A549 (cell line): Measurements from ENCODE around the gene APOBEC3C. TPM values are rescaled to one million over a fixed set of nuclear protein-coding genes. Genes with fewer than 3 reads are reported as not detected.
A peak's percentile ranks its signal among the peaks of the same experiment; 100 is the strongest.

Source experiments
- ATAC-seq, 2 experiments: fragments of 200-7000 bp in 1 of 2; fragments of >200 bp in 1 of 2; cut with Nextera tagmentation in 1 of 2; cut with Tn5 transposase in 1 of 2; 3 replicates each; pipeline versions ENCODE4 v1.8.0 to v1.9.1; 2018 to 2020; ENCODE audit warnings: mild to moderate bottlenecking in 1 of 2, moderate library complexity in 1 of 2
- CTCF ChIA-PET: fragments of 300-600 bp; sonication (Branson Sonifier 250); formaldehyde crosslinking; extraction: SDS; loops from one replicate; lab custom pipeline; 2021; ENCODE audit warnings: antibody characterized with exemption, inconsistent platforms; lab: Yijun Ruan, JAX
- POLR2A ChIA-PET: fragments of 350-600 bp; formaldehyde crosslinking; extraction: SDS; loops from one replicate; lab custom pipeline; 2021; ENCODE audit warnings: antibody characterized with exemption, inconsistent platforms; lab: Yijun Ruan, JAX
- DNase-seq, 2 experiments: peaks; one replicate each; pipeline versions ENCODE4 v3.0.0 to v3.0.0-alpha.2; 2011 to 2016; ENCODE audit warnings: low read depth in 1 of 2, low spot score in 1 of 2
- FAIRE-seq: peaks from 2 replicates; lab custom pipeline; 2011; peaks lifted over from hg19 to GRCh38; lab: Jason Lieb, UNC
- H3K27ac ChIP-seq, 2 experiments: fragments of >200 bp; sonication (Bioruptor Twin); formaldehyde crosslinking; 3 replicates each; pipeline ENCODE4 v1.5.1; 2016 to 2017
- H3K4me1 ChIP-seq: fragments of >200 bp; sonication (Bioruptor Twin); formaldehyde crosslinking; 3 replicates; pipeline ENCODE4 v1.6.1; 2016
- H3K4me2 ChIP-seq: fragments of >200 bp; sonication (Bioruptor Twin); formaldehyde crosslinking; 3 replicates; pipeline ENCODE4 v1.6.1; 2016
- H3K4me3 ChIP-seq: fragments of >200 bp; sonication (Bioruptor Twin); formaldehyde crosslinking; 3 replicates; pipeline ENCODE4 v1.5.1; 2016
- H3K9me3 ChIP-seq: fragments of >200 bp; sonication (Bioruptor Twin); formaldehyde crosslinking; 3 replicates; pipeline ENCODE4 v1.6.1; 2016
- CBX8 ChIP-seq: fragments of 200-600 bp; sonication (generic); IDR thresholded peaks from 2 replicates; pipeline ENCODE4 v1.6.1; 2016
- CEBPB ChIP-seq, 2 experiments: fragments of >200 bp in 1 of 2; sonication (Bioruptor Twin) in 1 of 2; formaldehyde crosslinking in 1 of 2; IDR thresholded peaks; 2 replicates each; pipeline ENCODE4 v1.6.1; 2012 to 2016
- CHD2 ChIP-seq: fragments of 150-350 bp; IDR thresholded peaks from 2 replicates; pipeline ENCODE4 v1.6.1; 2014; ENCODE audit warnings: low read length; ENCODE audit not compliant: partially characterized antibody
- CHD4 ChIP-seq: fragments of 200-600 bp; sonication (generic); IDR thresholded peaks from 2 replicates; pipeline ENCODE4 v1.6.1; 2016; ENCODE audit warnings: antibody characterized with exemption, mild to moderate bottlenecking, borderline replicate concordance
- EP300 ChIP-seq, 2 experiments: fragments of >200 bp; sonication (Bioruptor Twin); formaldehyde crosslinking; IDR thresholded peaks; 2 replicates in 1 of 2; 3 replicates in 1 of 2; pipeline ENCODE4 v1.6.1; 2016 to 2017
- FOSB ChIP-seq: fragments of 250-450 bp; sonication (Bioruptor Pico); IDR thresholded peaks from 2 replicates; pipeline ENCODE4 v1.5.0; 2020; ENCODE audit warnings: mild to moderate bottlenecking, moderate library complexity
- FOSL2 ChIP-seq, 2 experiments: fragments of 450-650 bp in 1 of 2; fragments of >200 bp in 1 of 2; sonication (Bioruptor Twin) in 1 of 2; formaldehyde crosslinking; IDR thresholded peaks; 2 replicates each; pipeline versions ENCODE4 v1.5.0 to v1.6.1; 2016 to 2020; ENCODE audit warnings: mild to moderate bottlenecking in 1 of 2, moderate library complexity in 1 of 2
- HOXB5 ChIP-seq: fragments of 250-450 bp; sonication (Bioruptor Pico); IDR thresholded peaks from 2 replicates; pipeline ENCODE4 v1.5.0; 2020; ENCODE audit warnings: mild to moderate bottlenecking, moderate library complexity
- JUN ChIP-seq, 2 experiments: fragments of >200 bp; sonication (Bioruptor Twin); formaldehyde crosslinking; IDR thresholded peaks; 2 replicates in 1 of 2; 3 replicates in 1 of 2; pipeline ENCODE4 v1.6.1; 2016 to 2017
- MAZ ChIP-seq: fragments of 150-350 bp; IDR thresholded peaks from 2 replicates; pipeline ENCODE4 v1.6.1; 2014; ENCODE audit warnings: antibody characterized with exemption, low read depth, low read length, borderline replicate concordance
- NPAS2 ChIP-seq: fragments of 250-450 bp; sonication (Bioruptor Pico); IDR thresholded peaks from 2 replicates; pipeline ENCODE4 v1.8.0; 2022; ENCODE audit warnings: mild to moderate bottlenecking, moderate library complexity, borderline replicate concordance
- RNF2 ChIP-seq: fragments of 200-600 bp; sonication (generic); IDR thresholded peaks from 2 replicates; pipeline ENCODE4 v1.6.1; 2016; ENCODE audit warnings: low read depth, mild to moderate bottlenecking, antibody characterized with exemption, moderate library complexity, borderline replicate concordance
- SMC3 ChIP-seq: fragments of >200 bp; sonication (Bioruptor Twin); formaldehyde crosslinking; IDR thresholded peaks from 3 replicates; pipeline ENCODE4 v1.6.1; 2018; ENCODE audit warnings: inconsistent platforms
- TFCP2L1 ChIP-seq: fragments of 250-450 bp; sonication (Bioruptor Pico); IDR thresholded peaks from 2 replicates; pipeline ENCODE4 v1.5.0; 2021; ENCODE audit warnings: mild to moderate bottlenecking
- ZFP36 ChIP-seq: fragments of 450-650 bp; IDR thresholded peaks from 2 replicates; pipeline ENCODE4 v1.6.1; 2014; ENCODE audit warnings: borderline replicate concordance; ENCODE audit not compliant: partially characterized antibody
- ZSCAN20 ChIP-seq: fragments of 250-450 bp; sonication (Bioruptor Pico); IDR thresholded peaks from 2 replicates; pipeline ENCODE4 v1.8.0; 2022; ENCODE audit warnings: mild to moderate bottlenecking, moderate library complexity
- WGBS: methylation state at CpG from one replicate; pipeline ENCODE4 v1.1.6; 2017; ENCODE audit errors: missing lambda C conversion rate; 5-methylcytosine and 5-hydroxymethylcytosine counted together
- polyA plus RNA-seq, 4 experiments: library from polyadenylated mRNA; depleted of rRNA in 3 of 4; stranded (reverse); fragments of >200 nt; fragmentation: RNase III in 1 of 4; extraction: RNeasy Plus Mini Kit Qiagen cat#74134 plus additional on column Dnase treatment in 1 of 4; gene quantifications; 2 replicates in 3 of 4; 3 replicates in 1 of 4; pipeline ENCODE4 v1.2.3, GENCODE V29; 2011 to 2017
- TF ChIP-seq, protein P1 (sequence below): fragments of >200 bp; sonication (Bioruptor Twin); formaldehyde crosslinking; IDR thresholded peaks from 3 replicates; pipeline ENCODE4 v1.5.1; 2016
- TF ChIP-seq, protein P2 (sequence below): IDR thresholded peaks from 2 replicates; pipeline ENCODE4 v1.6.1; 2012; ENCODE audit warnings: low read depth, borderline replicate concordance
- TF ChIP-seq, protein P3 (sequence below): fragments of >200 bp; sonication (Bioruptor Twin); formaldehyde crosslinking; IDR thresholded peaks from 2 replicates; pipeline ENCODE4 v1.6.1; 2016
- TF ChIP-seq, protein P4 (sequence below): fragments of 450-650 bp; IDR thresholded peaks from 2 replicates; pipeline ENCODE4 v1.6.1; 2014; ENCODE audit warnings: antibody characterized with exemption
- TF ChIP-seq, protein P5 (sequence below): IDR thresholded peaks from 2 replicates; pipeline ENCODE4 v1.6.1; 2012
- TF ChIP-seq, protein P6 (sequence below): fragments of >200 bp; sonication (Bioruptor Twin); formaldehyde crosslinking; IDR thresholded peaks from 3 replicates; pipeline ENCODE4 v1.6.1; 2016

Gene APOBEC3C
- polyA plus RNA-seq, 2 of the 4 experiments (the other 2 are of a cell fraction): 15.1 to 31.7 TPM

DNA sequence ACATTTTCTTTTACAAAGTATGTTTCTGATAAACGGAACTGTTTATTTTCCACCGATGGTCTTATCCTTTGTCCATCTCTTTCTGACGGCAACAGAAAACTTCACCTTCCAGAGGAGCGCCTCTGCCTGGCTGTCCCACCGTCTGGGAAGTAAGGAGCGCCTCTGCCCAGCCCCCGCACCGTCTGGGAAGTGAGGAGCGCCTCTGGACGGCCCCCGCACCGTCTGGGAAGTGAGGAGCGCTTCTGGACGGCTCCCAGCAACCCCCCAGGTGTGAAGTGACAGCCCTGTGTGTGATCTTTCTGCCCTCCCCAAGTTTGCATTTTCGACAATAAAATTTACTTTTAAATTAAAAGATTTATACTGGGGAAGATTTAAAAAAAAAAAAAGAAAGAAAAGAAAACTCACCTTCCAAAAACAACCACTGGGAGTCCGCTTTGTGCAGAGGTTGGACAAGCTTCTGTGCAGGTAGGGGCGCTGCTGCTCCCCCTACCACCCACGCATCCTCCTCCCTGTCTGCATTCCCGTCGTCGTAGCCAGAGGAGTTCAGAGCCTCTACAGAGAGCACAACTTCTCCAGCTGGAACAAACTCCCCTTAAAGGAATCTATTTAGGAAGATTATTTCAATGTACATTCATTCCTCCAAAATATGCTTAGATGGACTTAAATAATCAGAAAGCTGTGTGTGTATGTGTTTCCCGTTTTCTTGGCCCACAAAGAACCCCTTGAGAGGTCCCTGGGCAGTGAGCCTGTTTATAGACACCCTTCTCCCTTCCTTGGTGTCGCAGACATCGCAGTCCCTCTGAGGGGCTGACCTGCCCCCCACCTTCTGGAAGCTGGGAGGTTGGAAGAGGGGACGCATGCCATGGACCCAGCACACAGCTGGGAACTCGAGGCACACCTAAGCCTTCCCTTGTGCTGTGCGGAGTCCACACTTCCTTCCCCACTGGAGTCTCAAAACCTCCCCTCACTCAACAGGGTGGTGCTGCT, 32.8 kb upstream of the APOBEC3C start:
- ATAC-seq: peak; percentile 63 to 64; a peak in 5 of 6 replicates
- no peak for FAIRE-seq
- Histone ChIP-seq H3K9me3 (0 out of 3 replicates have a peak, but pooled peaks cover 7% of the 10 kb centered on the region), H3K4me1 (peaks cover 13% of the 10 kb centered on the region; the same call in 2 of the 3 replicates), H3K4me2 (peak overlapping the region; percentile 84), H3K4me3 (peak overlapping the region; percentile 45; the same call in 1 of the 3 replicates), H3K27ac (peak overlapping the region; percentile 75 to 95)
- ChIA-PET POLR2A (no interaction called here), CTCF (interaction anchor here (0.6 to 3.3 kb wide), 4 partner anchors 8 to 212 kb away, joined by 3 to 15 read pairs (median 4); no protein-coding TSS in a partner anchor)
- DNase-seq: peak in 1 of 2 experiments; percentile 20
- TF ChIP-seq TFCP2L1 (CRISPR knock-in tag) (no peak), SMC3 (no peak), CEBPB (IDR thresholded peaks at IDR 0.05) (no peak), CHD2 (no peak), FOSB (no peak), ZSCAN20 (CRISPR knock-in tag) (no peak), EP300 (IDR thresholded peaks at IDR 0.05) (no peak), MAZ (no peak), ZFP36 (no peak), HOXB5 (CRISPR knock-in tag) (no peak), RNF2 (no peak)
- TF ChIP-seq, protein P1, sequence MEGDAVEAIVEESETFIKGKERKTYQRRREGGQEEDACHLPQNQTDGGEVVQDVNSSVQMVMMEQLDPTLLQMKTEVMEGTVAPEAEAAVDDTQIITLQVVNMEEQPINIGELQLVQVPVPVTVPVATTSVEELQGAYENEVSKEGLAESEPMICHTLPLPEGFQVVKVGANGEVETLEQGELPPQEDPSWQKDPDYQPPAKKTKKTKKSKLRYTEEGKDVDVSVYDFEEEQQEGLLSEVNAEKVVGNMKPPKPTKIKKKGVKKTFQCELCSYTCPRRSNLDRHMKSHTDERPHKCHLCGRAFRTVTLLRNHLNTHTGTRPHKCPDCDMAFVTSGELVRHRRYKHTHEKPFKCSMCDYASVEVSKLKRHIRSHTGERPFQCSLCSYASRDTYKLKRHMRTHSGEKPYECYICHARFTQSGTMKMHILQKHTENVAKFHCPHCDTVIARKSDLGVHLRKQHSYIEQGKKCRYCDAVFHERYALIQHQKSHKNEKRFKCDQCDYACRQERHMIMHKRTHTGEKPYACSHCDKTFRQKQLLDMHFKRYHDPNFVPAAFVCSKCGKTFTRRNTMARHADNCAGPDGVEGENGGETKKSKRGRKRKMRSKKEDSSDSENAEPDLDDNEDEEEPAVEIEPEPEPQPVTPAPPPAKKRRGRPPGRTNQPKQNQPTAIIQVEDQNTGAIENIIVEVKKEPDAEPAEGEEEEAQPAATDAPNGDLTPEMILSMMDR: no peak
- TF ChIP-seq, protein P2, sequence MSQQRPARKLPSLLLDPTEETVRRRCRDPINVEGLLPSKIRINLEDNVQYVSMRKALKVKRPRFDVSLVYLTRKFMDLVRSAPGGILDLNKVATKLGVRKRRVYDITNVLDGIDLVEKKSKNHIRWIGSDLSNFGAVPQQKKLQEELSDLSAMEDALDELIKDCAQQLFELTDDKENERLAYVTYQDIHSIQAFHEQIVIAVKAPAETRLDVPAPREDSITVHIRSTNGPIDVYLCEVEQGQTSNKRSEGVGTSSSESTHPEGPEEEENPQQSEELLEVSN: no peak
- TF ChIP-seq, protein P3, sequence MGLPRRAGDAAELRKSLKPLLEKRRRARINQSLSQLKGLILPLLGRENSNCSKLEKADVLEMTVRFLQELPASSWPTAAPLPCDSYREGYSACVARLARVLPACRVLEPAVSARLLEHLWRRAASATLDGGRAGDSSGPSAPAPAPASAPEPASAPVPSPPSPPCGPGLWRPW: no peak
- 68% methylated on average over 20 of the region's 27 CpGs for WGBS

DNA sequence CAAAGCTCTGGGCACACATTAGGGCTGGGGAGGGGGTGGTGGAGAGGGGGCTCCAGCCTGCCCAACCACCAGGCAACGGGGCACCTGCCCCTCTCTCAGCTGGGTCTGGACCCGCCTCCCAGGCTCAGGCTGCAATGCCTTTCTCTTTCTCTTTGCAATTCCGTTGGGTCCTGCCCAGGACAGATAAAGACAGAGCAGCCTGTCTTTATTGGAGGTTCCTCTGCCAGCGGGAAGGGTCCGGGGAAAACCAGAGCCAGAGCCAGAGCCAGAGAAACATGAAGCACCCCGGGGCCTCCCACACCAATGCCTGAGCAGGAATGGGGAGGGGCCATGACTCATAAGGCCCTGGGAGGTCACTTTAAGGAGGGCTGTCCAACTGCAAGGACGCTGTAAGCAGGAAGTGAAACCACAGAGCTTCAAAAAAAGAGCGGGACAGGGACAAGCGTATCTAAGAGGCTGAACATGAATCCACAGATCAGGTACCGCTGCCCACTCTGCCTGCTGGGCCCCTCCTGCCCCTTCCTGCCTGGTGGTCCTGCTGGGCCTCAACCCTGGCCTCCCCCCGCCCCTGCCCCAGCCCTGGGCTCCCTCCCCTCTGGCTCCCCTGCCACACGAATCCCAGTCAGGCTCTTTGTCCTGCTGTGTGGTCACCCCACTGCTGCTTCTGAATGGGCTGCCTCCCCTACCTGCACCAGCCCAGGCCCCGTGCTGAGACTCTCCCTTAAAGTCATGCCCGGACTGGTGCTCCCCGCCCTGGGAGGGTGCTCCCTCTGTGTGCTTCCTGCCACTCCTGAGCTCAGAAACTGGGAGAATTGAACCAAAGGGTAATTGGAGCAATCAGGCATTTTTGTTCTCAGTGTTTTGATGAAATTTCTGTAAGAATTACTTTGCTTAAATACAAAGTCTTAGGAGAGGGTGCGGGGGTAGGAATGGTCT, 31.8 kb upstream of the APOBEC3C start, which contains the start of gene APOBEC3B:
APOBEC3B (plus strand) TSS at position 356 of the 936 bp plus-strand sequence; CDS start at position 463, 107 bp downstream.
- ChIA-PET POLR2A (no interaction called here), CTCF (interaction anchor here (0.5 to 3.3 kb wide), 5 partner anchors 9 to 114 kb away, joined by 3 to 15 read pairs (median 3); no protein-coding TSS in a partner anchor)
- peak within 1 kb of the TSS; percentile 84 for H3K4me2 ChIP-seq
- H3K27ac ChIP-seq: peak within 1 kb of the TSS; percentile 75 to 95
- peak; percentile 80 for FAIRE-seq
- WGBS: 19% methylated on average over 10 of the region's 16 CpGs
- DNase-seq: peak; percentile 85 to 91
- H3K9me3 ChIP-seq: 0 out of 3 replicates have a peak, but pooled peaks cover 7% of the 10 kb centered on the region
- H3K4me1 ChIP-seq: peaks cover 13% of the 10 kb centered on the region; the same call in 2 of the 3 replicates
- peak within 1 kb of the TSS; percentile 45 for H3K4me3 ChIP-seq
- TF ChIP-seq FOSL2 (IDR thresholded peaks at IDR 0.05): peak; percentile 27; the same call in 1 of the 2 replicates
- peak; percentile 88 for TF ChIP-seq FOSL2 (CRISPR knock-in tag; IDR thresholded peaks at IDR 0.05)
- TF ChIP-seq CBX8: no peak
- peak in 1 of 2 experiments; percentile 21; a peak in 1 of 5 replicates for TF ChIP-seq JUN (IDR thresholded peaks at IDR 0.05)
- TF ChIP-seq, protein P1: no peak
- TF ChIP-seq, protein P2: peak; percentile 94
- no peak for TF ChIP-seq EP300 (IDR thresholded peaks at IDR 0.05)
- TF ChIP-seq, protein P4, sequence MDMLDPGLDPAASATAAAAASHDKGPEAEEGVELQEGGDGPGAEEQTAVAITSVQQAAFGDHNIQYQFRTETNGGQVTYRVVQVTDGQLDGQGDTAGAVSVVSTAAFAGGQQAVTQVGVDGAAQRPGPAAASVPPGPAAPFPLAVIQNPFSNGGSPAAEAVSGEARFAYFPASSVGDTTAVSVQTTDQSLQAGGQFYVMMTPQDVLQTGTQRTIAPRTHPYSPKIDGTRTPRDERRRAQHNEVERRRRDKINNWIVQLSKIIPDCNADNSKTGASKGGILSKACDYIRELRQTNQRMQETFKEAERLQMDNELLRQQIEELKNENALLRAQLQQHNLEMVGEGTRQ: no peak
- TF ChIP-seq, protein P5, sequence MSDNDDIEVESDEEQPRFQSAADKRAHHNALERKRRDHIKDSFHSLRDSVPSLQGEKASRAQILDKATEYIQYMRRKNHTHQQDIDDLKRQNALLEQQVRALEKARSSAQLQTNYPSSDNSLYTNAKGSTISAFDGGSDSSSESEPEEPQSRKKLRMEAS: peak; percentile 65
- TF ChIP-seq, protein P6, sequence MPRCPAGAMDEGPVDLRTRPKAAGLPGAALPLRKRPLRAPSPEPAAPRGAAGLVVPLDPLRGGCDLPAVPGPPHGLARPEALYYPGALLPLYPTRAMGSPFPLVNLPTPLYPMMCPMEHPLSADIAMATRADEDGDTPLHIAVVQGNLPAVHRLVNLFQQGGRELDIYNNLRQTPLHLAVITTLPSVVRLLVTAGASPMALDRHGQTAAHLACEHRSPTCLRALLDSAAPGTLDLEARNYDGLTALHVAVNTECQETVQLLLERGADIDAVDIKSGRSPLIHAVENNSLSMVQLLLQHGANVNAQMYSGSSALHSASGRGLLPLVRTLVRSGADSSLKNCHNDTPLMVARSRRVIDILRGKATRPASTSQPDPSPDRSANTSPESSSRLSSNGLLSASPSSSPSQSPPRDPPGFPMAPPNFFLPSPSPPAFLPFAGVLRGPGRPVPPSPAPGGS: no peak
- TF ChIP-seq CHD4: no peak
- TF ChIP-seq NPAS2 (CRISPR knock-in tag): no peak
- peak; percentile 98 to 99 for ATAC-seq
